Activated naive CD4-positive, alpha-beta T cell (primary cell): Measurements from ENCODE around the gene LCA5.
"Not testable (repeated sequence)": the region's sequence is repeated elsewhere in the genome, so short reads cannot be mapped to it uniquely, and the experiment has no call there.

ENCODE experiments used
- DNase-seq, 4 experiments: peaks; one replicate each; lab custom pipeline; 2025; lab: John Stamatoyannopoulos, UW

LCA5 gene

DNA sequence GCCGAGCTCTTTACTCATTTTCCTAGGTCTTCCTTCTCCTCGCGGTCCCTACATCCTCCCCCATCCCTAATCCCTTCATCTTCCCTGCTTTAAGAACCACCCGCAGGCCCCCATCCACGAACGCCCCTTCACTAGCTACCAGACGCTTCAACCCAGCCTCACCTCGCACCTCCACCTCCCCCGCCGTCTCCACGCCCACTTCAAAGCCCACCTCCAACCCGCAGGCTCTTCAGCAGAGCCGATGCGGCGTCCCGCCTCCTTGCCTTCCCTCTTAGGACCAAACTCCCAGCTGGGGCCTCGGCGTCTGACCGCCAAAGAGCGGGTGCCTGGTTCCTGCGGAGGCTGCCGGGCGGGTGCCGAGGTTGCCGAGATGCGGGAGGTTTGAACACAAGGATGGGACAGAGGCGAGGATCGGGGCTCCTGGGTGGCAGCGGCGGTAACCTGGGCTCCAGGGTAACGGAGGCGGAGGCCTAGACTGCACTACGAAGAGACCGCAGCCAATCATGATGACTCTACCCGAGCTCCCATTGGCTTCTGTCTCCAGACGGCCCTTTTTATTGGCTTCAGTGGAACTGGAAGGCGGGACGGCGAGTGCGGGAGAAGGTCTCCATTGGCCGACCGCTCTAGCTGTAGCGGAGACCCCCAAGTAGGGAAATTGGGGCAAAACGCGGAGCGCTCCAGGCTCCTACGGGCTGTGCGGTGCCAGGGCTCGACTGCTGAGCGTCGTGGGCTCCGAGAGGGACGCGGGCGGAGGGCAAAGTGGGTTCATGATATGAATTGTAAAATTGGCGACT, at the start of gene LCA5:
LCA5 (minus strand) TSS at position 477 of the 794 bp plus-strand sequence. CDS start 18,536 bp downstream, outside the sequence.
- DNase-seq = peak; percentile 51 to 75 (median 58)

DNA sequence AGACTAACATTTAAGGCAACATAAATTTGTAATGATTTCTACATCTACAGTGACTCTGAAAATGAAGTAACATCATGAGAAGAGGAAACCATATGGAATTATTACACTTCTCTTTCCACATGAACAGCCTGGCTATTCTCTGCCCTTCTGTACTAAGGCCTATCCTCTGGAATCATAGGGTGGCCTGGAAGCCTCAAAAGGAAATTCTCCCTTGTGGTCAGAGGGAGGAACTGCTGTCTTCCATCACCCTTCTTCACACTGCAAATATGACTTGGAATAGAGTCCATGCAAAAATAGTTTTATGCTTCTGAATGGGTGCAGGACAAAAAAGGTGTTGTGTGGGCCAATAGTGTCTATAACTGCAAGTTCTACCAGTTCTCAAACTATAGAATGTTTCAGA, 49.3 kb upstream of the LCA5 start:
- no peak for DNase-seq

DNA sequence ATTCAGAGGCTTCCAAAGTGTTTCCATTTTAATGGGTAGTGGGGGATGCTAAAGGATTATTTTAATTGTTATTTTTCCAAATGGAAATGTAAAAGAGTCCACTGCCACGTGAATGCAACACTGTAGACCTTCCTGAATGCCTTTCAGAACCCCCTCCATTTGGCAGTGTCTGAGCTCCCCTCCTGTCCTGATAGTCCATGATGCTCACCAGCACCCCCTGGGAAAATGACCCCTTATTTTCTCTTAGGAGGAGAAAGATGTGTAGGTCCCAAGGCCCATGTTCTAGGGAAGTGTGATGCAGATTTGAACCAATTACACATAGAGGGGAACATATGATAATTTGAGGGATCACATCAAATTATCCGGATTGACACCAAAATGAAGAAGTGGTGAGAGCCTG, 47.1 kb upstream of the LCA5 start:
- DNase-seq = no peak

DNA sequence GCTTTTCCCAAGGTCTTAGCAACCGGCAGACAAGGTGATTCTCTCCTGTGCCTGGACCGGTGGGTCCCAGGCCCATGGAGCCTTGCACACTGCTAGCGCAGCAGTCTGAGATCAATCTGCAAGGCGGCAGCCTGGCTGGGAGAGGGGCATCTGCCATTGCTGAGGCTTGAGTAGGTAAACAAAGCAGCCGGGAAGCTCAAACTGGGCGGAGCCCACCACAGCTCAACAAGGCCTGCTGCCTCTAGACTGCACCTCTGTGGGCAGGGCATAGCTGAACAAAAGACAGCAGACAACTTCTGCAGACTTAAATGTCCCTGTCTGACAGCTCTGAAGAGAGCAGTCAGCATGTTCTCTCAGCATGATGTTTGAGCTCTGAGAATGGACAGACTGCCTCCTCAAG, 40.7 kb upstream of the LCA5 start:
- DNase-seq = not testable (repeated sequence)

DNA sequence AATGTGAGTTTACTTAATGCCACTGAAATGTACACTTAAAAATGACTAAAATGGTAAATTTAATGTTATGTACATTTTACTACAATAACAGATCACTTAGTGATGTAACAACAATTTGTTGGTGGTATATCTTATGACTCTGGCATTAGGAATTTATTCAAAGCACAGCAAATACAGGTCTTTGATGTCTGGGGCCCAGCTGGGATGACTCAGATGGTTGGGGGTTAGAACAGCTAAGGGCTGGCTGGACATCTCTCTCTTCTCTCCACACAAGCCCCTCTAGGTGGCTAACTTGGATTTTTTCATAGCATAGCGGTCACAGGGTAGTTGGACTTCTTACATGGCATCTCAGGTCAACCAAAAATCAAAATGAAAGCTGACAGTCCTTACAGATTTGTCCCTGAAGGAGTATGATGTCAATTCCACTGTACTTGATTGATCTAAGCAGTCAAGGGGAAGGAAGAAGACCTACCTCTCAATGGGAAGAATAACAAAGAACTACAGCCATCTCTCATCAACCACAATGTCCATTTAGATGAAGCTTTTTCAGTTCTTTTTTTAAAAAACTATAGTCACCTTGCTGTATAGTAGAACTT, 37.5 kb upstream of the LCA5 start:
- DNase-seq = no peak

DNA sequence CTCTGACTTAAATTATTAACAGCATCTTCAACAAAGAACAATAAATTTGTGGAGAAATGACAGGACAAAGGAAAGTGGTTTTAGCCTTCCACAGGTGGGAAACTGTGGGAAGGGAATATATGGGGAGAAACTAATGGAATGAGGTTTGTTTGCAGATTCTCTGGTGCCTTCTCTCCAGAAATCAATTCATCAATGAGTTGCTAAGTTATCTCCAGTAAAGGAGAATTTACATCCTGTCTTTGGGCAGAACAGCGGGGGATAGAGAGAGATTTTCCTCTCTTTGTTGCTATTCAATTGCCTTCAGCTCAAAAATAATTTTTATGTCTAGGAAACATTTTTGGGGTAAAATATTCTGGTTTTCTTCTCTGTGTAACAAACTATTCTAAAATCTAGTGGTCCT, 36.9 kb upstream of the LCA5 start:
- no peak for DNase-seq

DNA sequence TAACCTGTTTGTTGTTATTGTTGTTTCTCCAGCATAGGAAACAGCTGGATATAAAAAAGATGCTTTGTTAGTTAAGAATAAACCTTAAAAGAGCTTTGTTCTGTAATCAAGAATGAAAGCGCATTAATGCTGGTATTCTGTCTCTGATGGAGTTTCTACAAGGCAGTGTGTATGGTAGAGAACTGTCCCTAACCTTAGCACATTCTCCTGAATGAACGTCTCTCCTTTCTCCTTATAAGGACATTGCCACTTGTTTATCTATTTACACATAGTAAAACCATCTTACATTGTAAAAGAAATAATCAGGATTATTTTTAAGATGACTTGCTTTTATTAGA, 33.8 kb upstream of the LCA5 start:
- DNase-seq = no peak

DNA sequence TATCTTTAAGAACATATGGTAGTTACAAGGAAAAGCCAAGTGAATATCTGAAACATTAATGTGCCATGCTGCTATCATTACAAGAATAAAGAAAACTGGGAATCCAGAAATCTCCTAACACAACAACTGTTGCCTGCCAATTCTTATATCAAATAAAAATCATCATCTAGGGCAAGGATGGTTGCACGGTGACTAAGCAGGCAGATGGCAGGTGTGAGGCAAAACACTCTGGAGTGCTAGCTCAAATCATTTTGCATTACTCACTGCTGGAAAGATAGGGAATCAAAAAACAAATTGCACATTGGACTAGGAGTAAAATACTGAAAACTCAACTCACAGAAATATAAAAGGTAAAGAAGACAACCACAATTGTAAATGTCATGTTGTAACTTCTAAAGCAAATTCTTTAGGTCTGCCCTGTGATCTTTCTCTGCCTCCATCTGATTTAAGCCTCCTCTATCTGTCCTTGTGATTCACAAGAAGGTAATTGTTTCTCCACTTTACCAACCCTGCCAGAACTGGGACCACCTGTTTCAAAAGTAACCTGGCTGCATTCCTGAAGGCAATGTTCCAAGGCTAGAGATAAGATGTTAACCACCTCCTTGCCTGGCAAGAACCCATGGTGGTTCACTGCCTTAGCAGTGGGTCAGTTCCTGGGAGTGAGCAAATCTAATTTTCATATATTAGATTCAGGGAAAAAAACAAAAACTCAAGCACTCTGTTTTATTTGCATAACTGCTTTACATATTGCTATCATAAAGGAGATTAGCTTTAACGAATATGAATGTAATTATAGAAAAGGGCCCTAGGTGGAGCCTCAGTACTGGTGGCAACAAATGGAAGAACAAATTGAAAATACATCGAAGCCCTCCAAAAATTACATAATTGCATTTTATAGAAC, 33.1 kb upstream of the LCA5 start:
- DNase-seq = no peak

DNA sequence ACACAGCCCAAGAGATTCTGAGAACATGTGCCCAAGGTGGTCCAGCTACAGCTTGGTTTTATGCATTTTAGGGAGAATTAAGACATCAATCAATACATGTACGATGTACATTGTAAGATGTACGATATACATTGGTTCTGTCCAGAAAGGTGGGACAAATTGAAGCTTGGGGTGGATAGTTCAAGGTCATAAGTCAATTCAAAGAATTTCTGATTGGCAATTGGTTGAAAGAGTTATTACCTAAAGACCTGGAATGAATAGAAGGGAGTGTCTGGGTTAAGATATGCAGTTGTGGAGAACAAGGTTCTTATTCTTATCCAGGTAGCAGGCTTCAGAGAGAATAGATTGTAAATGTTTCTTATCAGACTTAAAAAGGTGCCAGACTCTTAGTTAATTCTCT, 31.8 kb upstream of the LCA5 start:
- no peak for DNase-seq

DNA sequence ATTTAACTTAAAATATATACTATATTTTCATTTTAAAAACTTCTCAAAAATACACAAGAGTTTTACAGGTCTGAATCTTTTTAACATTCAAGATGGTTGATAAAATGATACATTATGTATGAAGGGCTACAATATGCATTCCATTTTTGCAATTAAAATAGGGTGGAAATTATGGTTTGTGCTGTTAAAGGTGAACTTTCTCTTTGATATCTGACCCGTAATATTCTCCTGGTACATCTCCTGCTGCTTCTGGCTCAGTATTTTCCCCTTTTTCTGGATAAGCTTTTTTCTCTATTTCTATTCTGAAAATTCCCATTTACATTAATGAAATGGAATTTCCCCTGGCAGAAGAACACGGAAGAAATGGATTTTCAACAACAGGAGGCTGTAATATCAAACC, 27.4 kb upstream of the LCA5 start:
- DNase-seq = no peak

DNA sequence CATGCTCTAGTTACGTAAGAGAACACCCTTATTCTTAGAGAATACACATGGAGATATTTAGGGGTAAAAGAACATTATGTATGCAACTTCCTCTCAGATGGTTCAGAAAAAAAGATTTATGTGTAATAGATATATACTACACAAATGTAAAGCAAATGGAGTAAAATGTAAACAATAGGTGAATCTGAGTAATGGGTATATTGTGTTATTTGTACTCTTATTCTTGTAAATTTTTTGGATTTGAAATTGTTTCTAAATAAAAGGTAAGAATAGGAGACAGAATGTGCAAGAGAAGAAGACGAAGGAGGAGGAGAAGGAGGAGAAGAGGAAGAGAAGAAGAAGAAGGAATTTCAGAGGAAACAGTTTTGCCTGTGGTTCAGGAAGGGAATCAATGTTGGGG, 22.5 kb upstream of the LCA5 start:
- no peak for DNase-seq

DNA sequence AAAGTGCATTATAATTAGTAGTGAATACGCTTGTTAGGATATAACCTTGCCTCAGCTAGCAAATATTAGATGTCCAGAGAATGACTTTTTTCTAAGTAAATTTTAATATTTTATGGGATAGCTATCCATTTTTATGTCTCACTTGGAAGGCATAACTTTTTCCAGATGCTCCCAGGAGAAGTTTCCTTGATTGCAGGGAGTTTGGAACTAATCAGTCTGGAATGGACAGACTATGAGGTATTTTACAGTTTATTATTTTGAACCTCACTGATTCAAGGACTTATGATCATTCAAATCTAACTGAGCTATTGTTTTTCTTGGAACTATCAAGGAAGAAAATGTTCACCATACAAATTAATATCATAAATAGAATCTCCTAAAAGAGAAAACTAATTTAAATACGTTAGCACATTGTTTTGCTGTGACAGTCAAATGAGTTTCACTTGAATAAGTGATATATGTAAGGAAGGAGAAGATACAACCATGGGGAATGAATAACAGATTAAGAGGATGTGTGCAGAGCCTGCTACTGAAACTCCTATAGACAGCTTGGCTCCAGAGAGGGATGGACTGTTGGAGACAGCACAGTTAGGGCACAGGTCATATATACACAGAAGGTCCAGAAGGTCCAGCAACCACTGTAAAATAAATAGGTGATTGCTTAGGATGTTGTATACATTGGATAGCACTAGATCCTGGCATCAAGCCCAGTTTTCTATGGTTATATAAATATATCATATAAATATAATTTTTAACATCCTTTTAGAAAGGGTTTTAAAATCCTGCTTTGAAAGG, 20.6 kb upstream of the LCA5 start:
- DNase-seq = no peak

DNA sequence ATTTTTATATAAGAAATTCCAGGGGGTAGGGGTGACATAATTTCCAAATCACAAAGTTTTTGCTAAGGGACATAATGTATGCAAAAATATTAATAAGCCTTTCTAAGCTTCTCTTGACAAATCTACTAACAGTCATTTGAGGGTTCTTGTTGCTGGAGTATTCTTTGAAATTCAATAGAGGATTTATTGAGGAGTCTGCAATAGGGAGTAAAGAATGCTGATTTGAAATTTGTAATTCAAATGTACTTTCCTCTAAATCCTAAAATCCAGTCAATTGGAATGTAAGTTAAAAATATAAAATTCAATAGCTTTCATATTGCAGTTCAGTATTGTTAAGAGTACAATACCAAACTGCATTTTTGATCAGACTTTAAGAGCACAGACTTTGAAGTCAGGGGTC, 17.1 kb upstream of the LCA5 start:
- no peak for DNase-seq

DNA sequence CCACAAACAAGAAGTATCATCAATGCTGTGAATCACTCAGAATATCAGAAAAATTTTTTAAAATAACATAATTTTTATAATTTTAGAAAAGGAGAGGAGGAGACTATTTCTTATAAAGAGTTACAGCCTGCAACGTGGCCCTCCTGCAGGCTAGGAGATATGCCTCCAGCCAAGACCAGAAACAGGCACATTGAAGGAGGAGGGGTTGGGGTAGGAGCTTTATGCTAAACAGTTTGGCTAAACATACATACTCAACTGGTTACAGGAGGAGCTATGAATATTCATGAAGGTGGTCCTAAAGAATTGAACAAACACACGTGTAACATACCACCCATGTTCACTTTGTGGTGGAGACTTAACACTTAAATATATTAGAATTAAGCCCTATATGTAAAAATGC, 14.2 kb upstream of the LCA5 start:
- no peak for DNase-seq

DNA sequence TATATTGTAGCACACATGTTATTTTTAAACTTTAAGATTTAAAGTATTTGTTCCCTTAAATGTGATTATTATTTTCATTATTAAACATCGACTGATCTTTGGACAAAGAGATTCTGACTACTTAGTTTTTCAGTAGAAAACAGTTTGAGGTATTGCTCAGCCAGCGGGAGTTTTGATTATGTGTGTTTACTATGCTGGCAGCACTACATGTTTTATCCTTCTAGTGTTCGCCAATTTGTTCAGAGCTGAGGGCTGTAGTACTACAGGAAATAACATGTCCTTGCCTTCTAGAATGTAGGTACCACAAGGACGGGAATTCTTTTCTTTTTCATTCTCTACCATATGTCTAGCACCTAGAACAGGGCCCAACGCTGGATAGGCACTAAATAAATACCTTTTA, 11.1 kb upstream of the LCA5 start:
- DNase-seq = no peak

DNA sequence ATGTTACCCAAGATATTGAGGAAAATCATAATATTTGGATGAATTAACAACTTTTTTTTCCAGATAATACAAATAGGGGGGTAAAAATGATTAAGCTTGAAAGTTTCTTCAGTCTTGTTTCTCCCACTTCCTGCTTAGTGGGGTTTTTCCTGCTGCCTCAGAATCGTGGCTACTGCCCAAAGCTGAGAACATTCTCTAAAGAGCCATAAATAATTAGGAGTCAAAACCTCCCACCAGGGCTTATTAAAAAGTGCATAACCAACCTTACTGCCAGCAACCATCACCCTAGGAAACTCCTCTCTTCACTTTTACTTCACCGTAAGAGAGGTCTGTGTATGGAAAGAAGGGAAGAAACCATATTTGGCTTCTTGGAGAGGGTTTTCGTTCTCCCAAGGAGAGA, 9.0 kb upstream of the LCA5 start:
- DNase-seq = no peak

DNA sequence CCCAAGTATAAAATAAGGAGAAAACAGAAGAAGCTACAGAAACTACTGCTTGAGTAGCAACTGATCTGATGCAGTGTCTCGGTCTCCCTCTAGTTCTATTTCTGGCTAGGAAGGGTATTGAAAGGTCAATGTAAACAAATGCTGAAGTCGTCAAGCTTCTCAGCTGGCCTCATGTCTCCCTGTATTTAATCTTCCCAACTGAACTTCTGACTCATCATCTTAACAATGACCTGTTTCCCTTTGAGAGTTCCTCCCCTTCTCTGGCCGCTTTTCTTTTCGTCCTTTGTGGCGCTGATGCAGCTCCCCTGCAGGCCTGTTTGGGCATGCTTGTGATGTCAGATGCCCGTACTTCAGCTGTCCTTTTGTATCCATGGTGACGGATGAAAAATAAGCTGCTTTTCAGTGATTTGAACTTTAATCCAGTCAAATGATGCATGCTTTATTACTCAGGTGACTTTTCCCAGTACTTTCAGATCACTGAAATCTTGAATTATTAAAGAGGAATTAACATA, 7.8 kb upstream of the LCA5 start:
- no peak for DNase-seq

DNA sequence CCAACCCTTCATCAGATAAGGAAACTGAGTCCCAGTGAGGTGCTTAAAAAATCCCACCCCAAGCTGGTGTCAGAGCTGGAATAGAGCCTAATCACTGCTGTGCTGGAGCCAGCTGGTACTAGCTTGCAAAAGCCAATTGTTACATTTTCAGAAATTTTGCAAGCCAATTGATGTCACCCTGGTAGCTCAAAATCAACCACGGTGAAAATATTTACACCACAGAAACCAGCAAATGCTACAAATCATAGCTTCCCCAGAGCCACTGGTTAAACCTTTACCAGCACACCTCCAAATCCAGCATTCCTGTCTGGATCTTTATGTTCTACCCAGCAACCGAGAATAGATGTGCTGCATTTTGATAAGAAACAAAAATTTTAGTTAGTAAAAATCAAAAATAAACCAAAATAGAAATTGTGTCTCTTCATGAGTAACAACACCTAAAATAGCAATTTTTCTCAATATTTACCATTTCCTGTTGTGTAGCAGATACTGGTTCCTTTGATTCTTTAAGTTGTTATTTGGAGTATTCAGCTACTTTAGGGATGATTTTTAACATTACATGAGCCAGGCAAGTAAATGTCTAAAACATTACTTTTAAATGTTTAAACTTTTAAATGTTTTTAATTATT, 7.2 kb upstream of the LCA5 start:
- DNase-seq = no peak

DNA sequence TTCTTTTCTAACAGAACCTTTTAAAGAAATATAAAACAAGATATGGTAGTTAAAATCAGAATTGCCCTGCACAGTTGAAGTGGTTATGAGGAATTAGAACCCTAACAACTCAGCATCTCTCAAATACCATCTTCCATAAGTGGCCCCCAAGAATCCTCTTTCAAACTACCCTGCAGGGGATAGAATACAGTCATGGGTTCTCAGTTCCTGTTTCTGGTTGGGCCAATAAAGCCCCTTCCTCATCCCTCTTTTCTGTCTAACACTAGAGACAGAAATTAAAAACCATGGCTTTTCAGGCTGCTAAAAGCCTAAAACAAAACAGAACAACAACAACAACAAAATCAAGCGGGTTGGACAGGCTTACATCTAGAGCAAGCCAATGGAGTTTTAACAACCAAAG, 6.7 kb upstream of the LCA5 start:
- DNase-seq = no peak

DNA sequence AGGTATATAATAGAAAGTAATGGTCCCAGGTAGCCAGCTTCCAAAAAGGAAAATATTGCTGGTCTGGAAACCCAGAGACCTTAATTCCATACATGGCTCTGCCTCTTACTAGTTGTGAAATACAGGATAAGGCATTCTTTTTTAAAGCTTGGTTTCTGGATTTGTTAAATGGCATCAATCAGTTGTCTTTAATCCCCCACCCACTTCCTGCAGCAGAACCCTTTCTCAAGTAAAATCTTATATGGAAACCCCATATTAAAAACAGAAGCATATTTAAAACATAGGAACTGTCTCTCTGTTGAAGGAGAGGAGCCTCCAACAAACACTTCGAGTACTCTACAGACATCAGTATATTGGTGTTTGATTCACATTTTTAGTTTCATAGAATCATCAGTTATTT, 6.2 kb upstream of the LCA5 start:
- no peak for DNase-seq
